ENCODE results near the gene LCNL1.

GRCh38 chr9:136963751-136964150, 19.0 kb upstream of the LCNL1 start:
- no peak for TF ChIP-seq CTCF (IDR thresholded peaks at IDR 0.05)
- TF ChIP-seq POLR2AphosphoS5 (IDR thresholded peaks at IDR 0.05) = no peak
- no peak for TF ChIP-seq POLR2A (IDR thresholded peaks at IDR 0.05)

All from upper lobe of left lung (tissue), 4 donors.